GM06990 (cell line): ENCODE measurements around the gene PSMC1.
"Not testable (repeated sequence)": the region's sequence is repeated elsewhere in the genome, so short reads cannot be mapped to it uniquely, and the experiment has no call there.

Source experiments
- DNase-seq: peaks from one replicate; pipeline ENCODE4 v3.0.0-alpha.2; 2011; ENCODE audit not compliant: insufficient read length; ENCODE audit errors: extremely low read depth
- H3K27me3 ChIP-seq: replicated peaks from 2 replicates; pipeline ENCODE4 v1.6.0; 2011; ENCODE audit warnings: low read length; ENCODE audit not compliant: control insufficient read depth, insufficient read depth
- H3K36me3 ChIP-seq: 2 replicates; pipeline ENCODE4 v1.5.1; 2011; ENCODE audit warnings: low read length; ENCODE audit not compliant: control insufficient read depth, insufficient read depth
- H3K4me3 ChIP-seq: replicated peaks from 2 replicates; pipeline ENCODE4 v1.5.1; 2011; ENCODE audit warnings: low read depth, mild to moderate bottlenecking, control low read depth, low read length
- CTCF ChIP-seq: IDR thresholded peaks from 2 replicates; pipeline ENCODE4 v1.5.1; 2011; ENCODE audit warnings: low read length, control low read depth, mild to moderate bottlenecking, inconsistent platforms; ENCODE audit not compliant: insufficient read depth, poor library complexity, severe bottlenecking

Gene PSMC1

GRCh38 chr14:90242444-90242843 lies 13.9 kb upstream of the PSMC1 start:
- no peaks in the 10 kb centered on the region for H3K36me3 ChIP-seq
- no peaks in the 10 kb centered on the region for H3K27me3 ChIP-seq
- TF ChIP-seq CTCF: no peak
- no peak for DNase-seq
- H3K4me3 ChIP-seq: no peak overlapping the region

- no peak overlapping the region for H3K4me3 ChIP-seq
- H3K27me3 ChIP-seq: no peaks in the 10 kb centered on the region
- no peaks in the 10 kb centered on the region for H3K36me3 ChIP-seq
- DNase-seq: no peak
- no peak for TF ChIP-seq CTCF
These were observed 9.4 kb upstream of the PSMC1 start for GRCh38 chr14:90246936-90247335.

GRCh38 chr14:90247441-90247840 lies 8.9 kb upstream of the PSMC1 start:
- not testable (repeated sequence) for DNase-seq, H3K36me3 ChIP-seq, H3K27me3 ChIP-seq, H3K4me3 ChIP-seq

GRCh38 chr14:90248594-90248993 lies 7.8 kb upstream of the PSMC1 start:
- Histone ChIP-seq H3K4me3 (no peak overlapping the region), H3K36me3 (no peaks in the 10 kb centered on the region), H3K27me3 (no peaks in the 10 kb centered on the region)
- DNase-seq: no peak
- no peak for TF ChIP-seq CTCF

- DNase-seq: no peak
- no peak for TF ChIP-seq CTCF
- Histone ChIP-seq H3K36me3 (no peaks in the 10 kb centered on the region), H3K4me3 (no peak overlapping the region), H3K27me3 (no peaks in the 10 kb centered on the region)
These were observed 2.5 kb upstream of the PSMC1 start for GRCh38 chr14:90253826-90254225.

GRCh38 chr14:90255871-90256270 lies 482 bp upstream of the PSMC1 start:
- no peaks in the 10 kb centered on the region for H3K27me3 ChIP-seq
- no peaks in the 10 kb centered on the region; the same call in 1 of the 2 replicates for H3K36me3 ChIP-seq
- peak overlapping the region; percentile 98 for H3K4me3 ChIP-seq
- TF ChIP-seq CTCF: no peak
- no peak for DNase-seq
